Fibroblast of the aortic adventitia (primary cell): ENCODE measurements around the gene NHP2. TPM values are rescaled to one million over a fixed set of nuclear protein-coding genes. Genes with fewer than 3 reads are reported as not detected.

Experiments used
- DNase-seq: peaks from one replicate; pipeline ENCODE4 v3.0.0-alpha.2; 2010; ENCODE audit warnings: low read depth
- H3K4me3 ChIP-seq: 2 replicates; pipeline ENCODE4 v1.5.1; 2011; ENCODE audit warnings: low read depth, mild to moderate bottlenecking, control low read depth, low read length, moderate library complexity
- total RNA-seq: library from RNA; depleted of rRNA; stranded (reverse); fragments of >200 nt; gene quantifications from 2 replicates; pipeline ENCODE4 v1.2.3, GENCODE V29; 2012; ENCODE audit warnings: low replicate concordance
- TF ChIP-seq, protein P1 (sequence below): IDR thresholded peaks from 2 replicates; pipeline ENCODE4 v1.5.1; 2011; ENCODE audit warnings: mild to moderate bottlenecking, low read length, control low read depth, inconsistent platforms; ENCODE audit not compliant: insufficient read depth

The NHP2 gene
- total RNA-seq, 1 donor, result 162 TPM

DNA sequence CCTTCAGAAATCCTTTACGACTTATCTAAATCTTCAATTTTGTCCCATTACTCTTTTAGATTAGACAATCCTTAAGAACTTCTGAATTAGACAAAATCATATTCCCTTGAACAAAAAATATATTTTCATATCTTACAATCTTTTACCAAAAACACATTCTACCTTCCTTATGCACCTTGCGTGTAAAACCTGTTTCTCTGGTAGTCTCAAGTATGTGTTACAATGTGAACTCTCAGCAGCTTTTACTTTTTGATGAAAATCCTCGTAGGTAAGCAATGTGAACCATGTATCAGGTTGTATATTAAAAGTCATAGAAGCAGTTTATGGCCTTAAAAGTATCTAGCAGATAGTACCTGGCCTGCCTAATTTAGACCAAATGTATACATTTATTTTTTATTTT lies 20.8 kb upstream of the NHP2 start:
- TF ChIP-seq, protein P1, sequence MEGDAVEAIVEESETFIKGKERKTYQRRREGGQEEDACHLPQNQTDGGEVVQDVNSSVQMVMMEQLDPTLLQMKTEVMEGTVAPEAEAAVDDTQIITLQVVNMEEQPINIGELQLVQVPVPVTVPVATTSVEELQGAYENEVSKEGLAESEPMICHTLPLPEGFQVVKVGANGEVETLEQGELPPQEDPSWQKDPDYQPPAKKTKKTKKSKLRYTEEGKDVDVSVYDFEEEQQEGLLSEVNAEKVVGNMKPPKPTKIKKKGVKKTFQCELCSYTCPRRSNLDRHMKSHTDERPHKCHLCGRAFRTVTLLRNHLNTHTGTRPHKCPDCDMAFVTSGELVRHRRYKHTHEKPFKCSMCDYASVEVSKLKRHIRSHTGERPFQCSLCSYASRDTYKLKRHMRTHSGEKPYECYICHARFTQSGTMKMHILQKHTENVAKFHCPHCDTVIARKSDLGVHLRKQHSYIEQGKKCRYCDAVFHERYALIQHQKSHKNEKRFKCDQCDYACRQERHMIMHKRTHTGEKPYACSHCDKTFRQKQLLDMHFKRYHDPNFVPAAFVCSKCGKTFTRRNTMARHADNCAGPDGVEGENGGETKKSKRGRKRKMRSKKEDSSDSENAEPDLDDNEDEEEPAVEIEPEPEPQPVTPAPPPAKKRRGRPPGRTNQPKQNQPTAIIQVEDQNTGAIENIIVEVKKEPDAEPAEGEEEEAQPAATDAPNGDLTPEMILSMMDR, result no peak
- no peak overlapping the region for H3K4me3 ChIP-seq
- DNase-seq, result no peak

DNA sequence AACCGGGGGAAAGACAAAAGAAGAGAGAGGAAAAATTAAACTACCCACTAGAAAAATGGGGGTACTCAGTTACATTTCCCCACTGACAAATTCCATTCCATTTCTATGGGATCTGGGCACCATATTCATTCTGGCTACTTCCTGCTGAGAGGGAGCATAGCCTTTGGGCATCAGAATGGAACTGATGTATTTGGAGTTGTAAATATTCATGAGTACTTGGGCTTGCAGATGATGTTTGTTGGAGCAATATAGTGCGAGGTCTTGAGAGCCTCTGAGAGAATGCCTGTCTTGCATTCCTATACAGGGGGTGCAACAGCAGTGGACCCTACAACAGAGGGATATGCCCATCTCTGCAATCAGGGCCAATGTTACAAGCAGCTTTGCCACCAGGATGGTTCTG lies 16.8 kb upstream of the NHP2 start:
- no peak overlapping the region for H3K4me3 ChIP-seq
- DNase-seq, result no peak
- TF ChIP-seq, protein P1, result no peak

DNA sequence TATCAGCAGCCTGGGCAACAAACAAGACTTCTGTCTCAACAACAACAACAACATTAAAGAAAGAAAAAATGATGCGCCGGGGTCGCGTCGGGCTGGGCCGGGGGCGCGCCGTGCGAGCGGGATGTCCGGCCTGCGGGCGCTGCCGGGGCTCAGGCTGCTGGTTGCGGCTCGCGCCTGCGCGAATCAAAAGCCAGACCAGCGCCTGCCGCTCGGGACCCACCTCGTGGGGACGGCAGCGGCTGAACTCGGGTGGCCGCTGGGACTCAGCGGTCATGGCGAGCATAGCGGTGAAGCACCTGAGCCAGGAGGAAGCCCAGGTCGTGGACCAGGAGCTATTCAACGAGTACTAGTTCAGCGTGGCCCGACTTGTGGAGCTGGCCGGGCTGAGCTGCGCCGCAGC lies 11.9 kb upstream of the NHP2 start:
- no peak for DNase-seq
- TF ChIP-seq, protein P1, result no peak
- no peak overlapping the region for H3K4me3 ChIP-seq

DNA sequence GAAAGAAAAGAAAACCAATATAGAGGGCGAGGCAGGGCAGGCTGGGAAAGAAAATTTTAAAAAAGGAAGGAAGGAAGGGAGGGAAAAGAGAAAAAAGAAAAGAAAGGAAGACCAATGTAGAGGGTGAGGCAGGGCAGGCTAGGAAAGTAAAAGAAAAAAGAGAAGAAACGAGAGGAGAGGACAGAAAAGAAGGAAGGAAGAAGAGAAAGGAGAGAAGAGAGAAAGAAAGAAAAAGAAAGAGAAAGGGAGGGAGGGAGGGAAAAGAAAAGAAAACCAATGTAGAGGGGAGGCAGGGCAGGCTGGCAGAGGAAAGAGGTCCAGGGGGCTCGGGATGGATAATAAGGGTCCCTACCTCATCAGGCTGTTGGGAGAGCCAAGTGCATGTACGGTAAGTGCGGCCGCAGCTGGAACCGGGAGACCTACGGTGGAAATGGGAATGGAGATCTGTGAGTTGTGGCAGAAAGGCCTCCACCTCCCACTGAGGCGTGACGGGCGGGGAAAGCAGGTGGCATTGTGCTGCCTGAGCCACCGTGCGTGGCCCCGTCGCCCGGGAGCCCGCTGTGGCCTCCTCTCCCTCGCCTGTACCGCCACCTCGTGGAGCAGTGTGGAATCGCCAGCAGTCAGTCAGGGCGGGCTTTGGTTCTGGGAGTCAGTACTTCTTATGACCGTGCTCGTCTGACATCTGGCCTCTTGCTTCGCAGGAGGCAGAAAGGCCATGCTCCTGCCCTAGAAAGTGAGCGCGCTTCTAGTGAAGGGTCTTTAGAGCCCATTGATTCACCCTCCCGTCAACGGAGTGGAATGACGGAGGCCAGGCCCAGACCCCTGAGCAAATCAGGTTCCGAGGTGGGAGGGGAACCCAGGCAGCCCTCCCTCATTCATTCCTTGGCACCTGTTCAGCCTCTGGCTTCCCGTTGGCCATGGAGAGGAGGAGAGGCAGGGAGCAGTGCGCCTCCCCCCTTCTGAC lies 10.4 kb upstream of the NHP2 start:
- peak overlapping the region; percentile 55 for H3K4me3 ChIP-seq
- DNase-seq, result peak; percentile 65
- TF ChIP-seq, protein P1, result peak; percentile 99

DNA sequence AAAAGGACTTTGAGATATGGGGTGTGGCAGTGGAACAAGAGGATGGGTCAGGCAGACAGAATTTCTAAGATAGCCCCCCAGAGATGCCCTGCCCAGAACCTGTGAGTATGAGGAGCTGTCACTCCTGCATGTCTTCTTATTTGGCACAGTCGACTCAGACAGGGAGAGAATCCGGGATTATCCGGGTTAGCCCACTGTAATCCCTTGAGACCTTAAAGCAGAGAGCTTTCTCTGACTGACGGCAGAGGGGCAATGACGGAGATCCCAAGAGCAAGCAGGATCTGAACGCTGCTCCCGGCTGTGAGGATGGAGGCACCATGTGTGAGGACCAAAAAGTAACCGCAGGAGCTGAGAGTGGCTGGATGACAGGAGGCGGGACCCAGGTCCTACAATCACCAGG lies 8.8 kb upstream of the NHP2 start:
- TF ChIP-seq, protein P1, result no peak
- no peak for DNase-seq
- H3K4me3 ChIP-seq, result no peak overlapping the region

DNA sequence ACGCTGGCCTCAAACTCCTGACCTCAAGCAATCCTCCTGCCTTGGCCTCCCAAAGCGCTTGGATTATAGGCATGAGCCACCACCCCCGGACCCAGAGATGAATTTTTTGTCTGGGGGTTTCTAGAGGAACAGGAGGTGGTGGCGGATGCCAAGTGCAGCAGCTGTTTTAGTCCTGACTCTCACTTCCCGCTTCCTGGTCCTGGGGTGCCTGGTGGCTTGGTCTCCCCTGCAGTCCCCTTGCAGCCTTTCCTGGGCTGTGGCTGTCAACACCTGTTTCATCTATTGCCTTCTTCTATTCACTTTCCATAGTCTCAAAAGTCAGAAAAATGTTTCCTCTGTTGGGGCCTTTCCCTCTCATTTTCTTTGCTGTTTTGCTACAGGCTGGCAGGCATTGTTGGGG lies 6.5 kb upstream of the NHP2 start:
- H3K4me3 ChIP-seq, result no peak overlapping the region
- TF ChIP-seq, protein P1, result no peak
- DNase-seq, result no peak
